NB4 (cell line): ENCODE results near the gene VCAM1.

Source experiments
- MYC ChIP-seq: IDR thresholded peaks from 2 replicates; pipeline ENCODE4 v1.6.1; 2011; ENCODE audit warnings: low read depth, low read length
- POLR2A ChIP-seq: IDR thresholded peaks from 2 replicates; pipeline ENCODE4 v1.6.1; 2011; ENCODE audit warnings: mild to moderate bottlenecking; ENCODE audit not compliant: insufficient read length; ENCODE audit errors: extremely low read depth
- TF ChIP-seq, protein P1 (sequence below): IDR thresholded peaks from one replicate; pipeline ENCODE4 v1.5.1; 2012; ENCODE audit warnings: low read depth, low read length
- TF ChIP-seq, protein P2 (sequence below): IDR thresholded peaks from 2 replicates; pipeline ENCODE4 v1.6.1; 2011; ENCODE audit warnings: low read depth, low read length

DNA sequence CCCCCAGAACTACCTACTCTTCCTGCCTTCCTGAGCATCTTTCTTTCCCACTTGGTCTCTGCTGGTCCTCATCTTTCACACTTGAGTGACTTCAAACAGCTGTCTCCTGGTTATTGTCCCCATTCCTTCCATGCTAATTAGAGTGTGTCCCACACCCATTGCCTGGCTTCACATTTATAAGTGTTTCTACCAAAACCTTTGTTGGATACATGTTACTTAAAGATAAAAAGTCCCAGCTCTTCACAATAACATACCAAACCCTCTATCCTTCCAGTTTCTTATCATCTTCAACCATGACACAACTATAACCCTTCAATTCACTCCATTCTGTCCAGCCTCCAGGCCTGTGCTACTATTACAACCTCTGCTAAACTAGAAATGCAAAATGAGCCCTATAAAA, 41.0 kb downstream of the VCAM1 start:
- TF ChIP-seq MYC (no peak), POLR2A (no peak)
- TF ChIP-seq, protein P1, sequence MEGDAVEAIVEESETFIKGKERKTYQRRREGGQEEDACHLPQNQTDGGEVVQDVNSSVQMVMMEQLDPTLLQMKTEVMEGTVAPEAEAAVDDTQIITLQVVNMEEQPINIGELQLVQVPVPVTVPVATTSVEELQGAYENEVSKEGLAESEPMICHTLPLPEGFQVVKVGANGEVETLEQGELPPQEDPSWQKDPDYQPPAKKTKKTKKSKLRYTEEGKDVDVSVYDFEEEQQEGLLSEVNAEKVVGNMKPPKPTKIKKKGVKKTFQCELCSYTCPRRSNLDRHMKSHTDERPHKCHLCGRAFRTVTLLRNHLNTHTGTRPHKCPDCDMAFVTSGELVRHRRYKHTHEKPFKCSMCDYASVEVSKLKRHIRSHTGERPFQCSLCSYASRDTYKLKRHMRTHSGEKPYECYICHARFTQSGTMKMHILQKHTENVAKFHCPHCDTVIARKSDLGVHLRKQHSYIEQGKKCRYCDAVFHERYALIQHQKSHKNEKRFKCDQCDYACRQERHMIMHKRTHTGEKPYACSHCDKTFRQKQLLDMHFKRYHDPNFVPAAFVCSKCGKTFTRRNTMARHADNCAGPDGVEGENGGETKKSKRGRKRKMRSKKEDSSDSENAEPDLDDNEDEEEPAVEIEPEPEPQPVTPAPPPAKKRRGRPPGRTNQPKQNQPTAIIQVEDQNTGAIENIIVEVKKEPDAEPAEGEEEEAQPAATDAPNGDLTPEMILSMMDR, result no peak
- TF ChIP-seq, protein P2, sequence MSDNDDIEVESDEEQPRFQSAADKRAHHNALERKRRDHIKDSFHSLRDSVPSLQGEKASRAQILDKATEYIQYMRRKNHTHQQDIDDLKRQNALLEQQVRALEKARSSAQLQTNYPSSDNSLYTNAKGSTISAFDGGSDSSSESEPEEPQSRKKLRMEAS, result no peak
